ENCODE results near the gene EXOC5.

Gene EXOC5

DNA sequence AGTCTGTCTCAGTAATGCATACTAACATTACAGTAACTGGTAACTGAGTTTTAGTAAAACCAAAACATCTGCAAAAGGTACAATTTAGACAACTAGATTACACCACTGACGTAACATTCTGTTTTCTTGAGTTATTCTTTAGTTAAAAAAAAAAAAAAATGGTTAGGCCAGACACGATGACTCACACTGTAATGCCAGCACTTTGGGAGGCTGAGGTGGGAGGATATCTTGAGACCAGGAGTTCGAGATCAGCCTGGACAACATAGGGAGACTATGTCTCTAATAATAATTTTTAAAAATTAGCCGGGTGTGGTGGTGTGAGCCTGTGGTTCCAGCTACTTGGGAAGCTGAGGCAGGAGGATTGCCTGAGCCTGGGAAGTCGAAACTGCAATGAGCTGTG lies 34.2 kb upstream of the EXOC5 start:
- Histone ChIP-seq H3K36me3 (ENCODE audit: insufficient read depth) (no peaks in the 10 kb centered on the region), H3K79me2 (ENCODE audit: insufficient read depth, low read depth) (no peaks in the 10 kb centered on the region), H4K20me1 (ENCODE audit: insufficient read depth) (no peaks in the 10 kb centered on the region), H3K4me1 (ENCODE audit: low read depth, poor library complexity, severe bottlenecking) (no peaks in the 10 kb centered on the region), H3K4me3 (IDR thresholded peaks at IDR 0.05; ENCODE audit: insufficient read depth, low read depth, low read length) (no peak overlapping the region), H3K27me3 (ENCODE audit: insufficient read depth, low read depth) (no peaks in the 10 kb centered on the region), H3K4me2 (no peak overlapping the region), H3K9ac (no peak overlapping the region), H3K27ac (no peak overlapping the region), H2AFZ (ENCODE audit: low read depth) (no peak overlapping the region)
- TF ChIP-seq, protein P1, sequence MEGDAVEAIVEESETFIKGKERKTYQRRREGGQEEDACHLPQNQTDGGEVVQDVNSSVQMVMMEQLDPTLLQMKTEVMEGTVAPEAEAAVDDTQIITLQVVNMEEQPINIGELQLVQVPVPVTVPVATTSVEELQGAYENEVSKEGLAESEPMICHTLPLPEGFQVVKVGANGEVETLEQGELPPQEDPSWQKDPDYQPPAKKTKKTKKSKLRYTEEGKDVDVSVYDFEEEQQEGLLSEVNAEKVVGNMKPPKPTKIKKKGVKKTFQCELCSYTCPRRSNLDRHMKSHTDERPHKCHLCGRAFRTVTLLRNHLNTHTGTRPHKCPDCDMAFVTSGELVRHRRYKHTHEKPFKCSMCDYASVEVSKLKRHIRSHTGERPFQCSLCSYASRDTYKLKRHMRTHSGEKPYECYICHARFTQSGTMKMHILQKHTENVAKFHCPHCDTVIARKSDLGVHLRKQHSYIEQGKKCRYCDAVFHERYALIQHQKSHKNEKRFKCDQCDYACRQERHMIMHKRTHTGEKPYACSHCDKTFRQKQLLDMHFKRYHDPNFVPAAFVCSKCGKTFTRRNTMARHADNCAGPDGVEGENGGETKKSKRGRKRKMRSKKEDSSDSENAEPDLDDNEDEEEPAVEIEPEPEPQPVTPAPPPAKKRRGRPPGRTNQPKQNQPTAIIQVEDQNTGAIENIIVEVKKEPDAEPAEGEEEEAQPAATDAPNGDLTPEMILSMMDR (conservative IDR thresholded peaks at IDR 0.05; ENCODE audit: low read depth, low read length): no peak

GRCh38 chr14:57299511-57299910 lies 30.8 kb upstream of the EXOC5 start:
- Histone ChIP-seq H3K27ac (no peak overlapping the region), H3K4me2 (no peak overlapping the region), H2AFZ (ENCODE audit: low read depth) (no peak overlapping the region), H3K27me3 (ENCODE audit: insufficient read depth, low read depth) (no peaks in the 10 kb centered on the region), H3K4me3 (IDR thresholded peaks at IDR 0.05; ENCODE audit: insufficient read depth, low read depth, low read length) (no peak overlapping the region), H3K36me3 (ENCODE audit: insufficient read depth) (no peaks in the 10 kb centered on the region), H3K9ac (no peak overlapping the region), H3K79me2 (ENCODE audit: insufficient read depth, low read depth) (no peaks in the 10 kb centered on the region), H4K20me1 (ENCODE audit: insufficient read depth) (no peaks in the 10 kb centered on the region), H3K4me1 (ENCODE audit: low read depth, poor library complexity, severe bottlenecking) (no peaks in the 10 kb centered on the region)
- TF ChIP-seq, protein P1 (conservative IDR thresholded peaks at IDR 0.05; ENCODE audit: low read depth, low read length): no peak

GRCh38 chr14:57297852-57298251 lies 29.1 kb upstream of the EXOC5 start:
- Histone ChIP-seq H3K9ac (no peak overlapping the region), H3K4me2 (no peak overlapping the region), H3K36me3 (ENCODE audit: insufficient read depth) (no peaks in the 10 kb centered on the region), H4K20me1 (ENCODE audit: insufficient read depth) (no peaks in the 10 kb centered on the region), H3K4me3 (IDR thresholded peaks at IDR 0.05; ENCODE audit: insufficient read depth, low read depth, low read length) (no peak overlapping the region), H2AFZ (ENCODE audit: low read depth) (no peak overlapping the region), H3K79me2 (ENCODE audit: insufficient read depth, low read depth) (no peaks in the 10 kb centered on the region), H3K27ac (no peak overlapping the region), H3K4me1 (ENCODE audit: low read depth, poor library complexity, severe bottlenecking) (no peaks in the 10 kb centered on the region), H3K27me3 (ENCODE audit: insufficient read depth, low read depth) (no peaks in the 10 kb centered on the region)
- TF ChIP-seq, protein P1 (conservative IDR thresholded peaks at IDR 0.05; ENCODE audit: low read depth, low read length): no peak

- no peak overlapping the region for H3K9ac ChIP-seq
- H3K27ac ChIP-seq: no peak overlapping the region
- no peaks in the 10 kb centered on the region for H4K20me1 ChIP-seq (ENCODE audit: insufficient read depth)
Measured at GRCh38 chr14:57295239-57295638, 26.5 kb upstream of the EXOC5 start.

More at GRCh38 chr14:57295239-57295638, 26.5 kb upstream of the EXOC5 start:
- no peak overlapping the region for H2AFZ ChIP-seq (ENCODE audit: low read depth)
- H3K27me3 ChIP-seq (ENCODE audit: insufficient read depth, low read depth): no peaks in the 10 kb centered on the region
- H3K79me2 ChIP-seq (ENCODE audit: insufficient read depth, low read depth): no peaks in the 10 kb centered on the region
- TF ChIP-seq, protein P1 (conservative IDR thresholded peaks at IDR 0.05; ENCODE audit: low read depth, low read length): no peak
- no peak overlapping the region for H3K4me3 ChIP-seq (IDR thresholded peaks at IDR 0.05; ENCODE audit: insufficient read depth, low read depth, low read length)
- no peak overlapping the region for H3K4me2 ChIP-seq
- no peaks in the 10 kb centered on the region for H3K4me1 ChIP-seq (ENCODE audit: low read depth, poor library complexity, severe bottlenecking)
- no peaks in the 10 kb centered on the region for H3K36me3 ChIP-seq (ENCODE audit: insufficient read depth)
